GM19240 (cell line): Measurements from ENCODE around the gene ACAP1.

ENCODE experiments used
- DNase-seq: peaks from one replicate; pipeline ENCODE4 v3.0.0; 2011; ENCODE audit warnings: low spot score; ENCODE audit not compliant: insufficient read length

The ACAP1 gene

GRCh38 chr17:7336240-7337175 is at the start of gene ACAP1:
Gene ACAP1, plus strand, starts transcription at chr17:7336529. Its CDS starts 206 bp downstream, at chr17:7336735.
- peak; percentile 63 for DNase-seq

- no peak for DNase-seq
These were observed 46.9 kb upstream of the ACAP1 start for GRCh38 chr17:7289256-7290032.

- no peak for DNase-seq
These were observed 46.2 kb upstream of the ACAP1 start for GRCh38 chr17:7290166-7290565.

- no peak for DNase-seq
These were observed 45.6 kb upstream of the ACAP1 start for GRCh38 chr17:7290685-7291084.

GRCh38 chr17:7292194-7292593 is 44.1 kb upstream of the ACAP1 start:
- no peak for DNase-seq

- DNase-seq, result no peak
These were observed 43.6 kb upstream of the ACAP1 start for GRCh38 chr17:7292729-7293128.

GRCh38 chr17:7293159-7293558 is 43.2 kb upstream of the ACAP1 start:
- DNase-seq, result no peak

GRCh38 chr17:7293816-7294613 is 42.3 kb upstream of the ACAP1 start:
- no peak for DNase-seq

GRCh38 chr17:7294614-7295153 is 41.6 kb upstream of the ACAP1 start, which contains the start of gene YBX2:
Gene YBX2, minus strand, starts transcription at chr17:7294639. Its CDS starts 139 bp downstream, at chr17:7294500.
- DNase-seq, result peak; percentile 59

- no peak for DNase-seq
These were observed 40.8 kb upstream of the ACAP1 start for GRCh38 chr17:7295230-7296180.

GRCh38 chr17:7296189-7296861 is 40.0 kb upstream of the ACAP1 start:
- peak; percentile 79 for DNase-seq

- DNase-seq, result no peak
These were observed 32.1 kb upstream of the ACAP1 start for GRCh38 chr17:7304179-7304578.

- DNase-seq, result peak; percentile 96
These were observed 29.2 kb upstream of the ACAP1 start, which contains the start of gene EIF5A for GRCh38 chr17:7306911-7307685. Gene EIF5A, plus strand, starts transcription at chr17:7307628. Its CDS starts 2,008 bp downstream, at chr17:7309636.

- DNase-seq, result no peak
These were observed 28.4 kb upstream of the ACAP1 start for GRCh38 chr17:7307686-7308624.

GRCh38 chr17:7308625-7309433 is 27.5 kb upstream of the ACAP1 start:
- peak; percentile 66 for DNase-seq

GRCh38 chr17:7309628-7310027 is 26.7 kb upstream of the ACAP1 start:
- no peak for DNase-seq
